HepG2 (cell line): Measurements from ENCODE around the gene TAS1R1. TPM values are rescaled to one million over a fixed set of nuclear protein-coding genes. Genes with fewer than 3 reads are reported as not detected.

ENCODE experiments used
- BRD4 ChIP-seq: sonication (generic); formaldehyde crosslinking; IDR thresholded peaks from 2 replicates; pipeline ENCODE4 v1.4.0; 2020; ENCODE audit warnings: missing genetic modification reagents
- FOXP4 ChIP-seq: sonication (generic); formaldehyde crosslinking; IDR thresholded peaks from 2 replicates; pipeline ENCODE4 v1.4.0; 2020; ENCODE audit warnings: missing genetic modification reagents
- HIC2 ChIP-seq: sonication (generic); formaldehyde crosslinking; IDR thresholded peaks from 2 replicates; pipeline ENCODE4 v1.9.0; 2022; ENCODE audit warnings: low read depth, missing genetic modification reagents
- KDM5B ChIP-seq: sonication (generic); formaldehyde crosslinking; IDR thresholded peaks from 2 replicates; pipeline ENCODE4 v1.4.0; 2020; ENCODE audit warnings: missing genetic modification reagents, mild to moderate bottlenecking, borderline replicate concordance
- PRDM15 ChIP-seq: sonication (generic); formaldehyde crosslinking; IDR thresholded peaks from 2 replicates; pipeline ENCODE4 v1.4.0; 2020; ENCODE audit warnings: missing genetic modification reagents
- SP4 ChIP-seq: sonication (generic); formaldehyde crosslinking; IDR thresholded peaks from 2 replicates; pipeline ENCODE4 v1.8.1; 2023; ENCODE audit warnings: mild to moderate bottlenecking, missing genetic modification reagents
- ZFP36L1 ChIP-seq: sonication (generic); formaldehyde crosslinking; IDR thresholded peaks from 2 replicates; pipeline ENCODE4 v1.8.0; 2022; ENCODE audit warnings: mild to moderate bottlenecking, missing genetic modification reagents, moderate library complexity
- ZNF205 ChIP-seq: IDR thresholded peaks from 2 replicates; pipeline ENCODE4 v1.6.1; 2018; ENCODE audit warnings: missing biosample characterization, missing genetic modification reagents
- ZNF235 ChIP-seq: sonication (generic); formaldehyde crosslinking; IDR thresholded peaks from 2 replicates; pipeline ENCODE4 v1.8.1; 2023; ENCODE audit warnings: mild to moderate bottlenecking, missing genetic modification reagents, borderline replicate concordance
- ZNF260 ChIP-seq: sonication (generic); formaldehyde crosslinking; IDR thresholded peaks from 2 replicates; pipeline ENCODE4 v1.4.0; 2020; ENCODE audit warnings: missing genetic modification reagents, low read depth, mild to moderate bottlenecking, borderline replicate concordance
- ZNF530 ChIP-seq: sonication (generic); formaldehyde crosslinking; IDR thresholded peaks from 2 replicates; pipeline ENCODE4 v1.5.0; 2020; ENCODE audit warnings: low read depth, mild to moderate bottlenecking, missing genetic modification reagents
- polyA plus RNA-seq, 8 experiments: library from polyadenylated mRNA; depleted of rRNA in 3 of 8; stranded (reverse) in 7 of 8; unstranded in 1 of 8; fragments of >200 nt; fragmentation: Illumina TruSeq in 4 of 8; extraction: Trizol in 4 of 8; gene quantifications; 2 replicates each; pipeline versions ENCODE4 v1.2.1 to v1.2.3, GENCODE V29; 2011 to 2016; ENCODE audit warnings: low read depth in 4 of 8, missing spikeins in 1 of 8, mixed read lengths in 1 of 8; ENCODE audit not compliant: insufficient read depth in 1 of 8
- total RNA-seq, 5 experiments: library from RNA; depleted of rRNA; stranded (reverse); fragments of >200 nt; fragmentation: Illumina TruSeq; extraction: Trizol; gene quantifications; 2 replicates each; pipeline ENCODE4 v1.2.3, GENCODE V29; 2016; ENCODE audit warnings: low read depth in 1 of 5
- TF ChIP-seq, protein P1 (sequence below): IDR thresholded peaks from 2 replicates; pipeline ENCODE4 v1.6.1; 2016; ENCODE audit warnings: low read depth, borderline replicate concordance
- TF ChIP-seq, protein P2 (sequence below): sonication (generic); formaldehyde crosslinking; IDR thresholded peaks from 2 replicates; pipeline ENCODE4 v1.4.0; 2020; ENCODE audit warnings: mild to moderate bottlenecking, missing genetic modification reagents
- TF ChIP-seq, protein P3 (sequence below): IDR thresholded peaks from 2 replicates; pipeline ENCODE4 v1.4.0; 2020; ENCODE audit warnings: mild to moderate bottlenecking, missing genetic modification reagents

TAS1R1 gene
- total and polyA plus RNA-seq, 2 of the 13 experiments (the other 11 are each of a cell fraction or from before 2014, with no cell fraction given), result 1.4 to 1.6 TPM

DNA sequence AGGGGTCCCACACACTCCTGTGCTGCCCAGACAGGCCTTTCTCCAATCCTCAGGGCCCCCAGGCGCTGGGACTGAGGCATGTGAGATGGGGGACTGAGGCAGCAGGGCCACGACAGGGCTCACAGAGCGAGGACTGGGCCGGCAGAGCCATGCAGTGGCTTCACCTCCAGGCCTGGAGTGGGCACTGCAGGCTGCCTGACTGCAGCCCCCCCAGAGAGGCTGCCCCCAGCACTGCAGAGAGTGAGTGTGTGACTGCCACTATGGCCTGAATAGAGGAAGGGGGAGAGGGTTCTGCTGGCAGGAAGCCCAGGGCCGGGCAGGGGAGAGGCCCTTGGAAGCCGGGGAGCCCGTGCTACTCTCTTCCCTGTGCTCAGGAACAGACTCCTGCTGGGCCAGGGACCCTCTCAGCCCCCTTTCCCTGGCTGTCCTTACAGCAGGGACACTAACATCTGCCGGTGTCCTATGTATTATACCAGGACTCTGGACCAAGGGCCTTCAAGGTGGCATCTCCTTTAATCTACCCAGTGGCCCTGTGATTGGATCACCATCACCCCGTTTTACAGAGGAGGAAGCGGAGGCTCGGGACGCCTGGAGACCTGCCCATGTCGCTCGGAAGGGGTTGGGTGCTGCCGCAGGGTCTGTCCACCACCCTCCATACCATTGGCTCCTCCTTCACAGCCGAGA is 43.4 kb upstream of the TAS1R1 start (continued):
- TF ChIP-seq PRDM15 (CRISPR knock-in tag), result no peak
- TF ChIP-seq, protein P1, sequence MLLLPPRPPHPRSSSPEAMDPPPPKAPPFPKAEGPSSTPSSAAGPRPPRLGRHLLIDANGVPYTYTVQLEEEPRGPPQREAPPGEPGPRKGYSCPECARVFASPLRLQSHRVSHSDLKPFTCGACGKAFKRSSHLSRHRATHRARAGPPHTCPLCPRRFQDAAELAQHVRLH (CRISPR knock-in tag), result no peak
- no peak for TF ChIP-seq ZFP36L1
- no peak for TF ChIP-seq BRD4 (CRISPR knock-in tag)
- no peak for TF ChIP-seq KDM5B (CRISPR knock-in tag)
- no peak for TF ChIP-seq FOXP4 (CRISPR knock-in tag)
- TF ChIP-seq ZNF205 (CRISPR knock-in tag), result no peak
- TF ChIP-seq SP4, result peak; percentile 12; the same call in 1 of the 2 replicates
- TF ChIP-seq, protein P2, sequence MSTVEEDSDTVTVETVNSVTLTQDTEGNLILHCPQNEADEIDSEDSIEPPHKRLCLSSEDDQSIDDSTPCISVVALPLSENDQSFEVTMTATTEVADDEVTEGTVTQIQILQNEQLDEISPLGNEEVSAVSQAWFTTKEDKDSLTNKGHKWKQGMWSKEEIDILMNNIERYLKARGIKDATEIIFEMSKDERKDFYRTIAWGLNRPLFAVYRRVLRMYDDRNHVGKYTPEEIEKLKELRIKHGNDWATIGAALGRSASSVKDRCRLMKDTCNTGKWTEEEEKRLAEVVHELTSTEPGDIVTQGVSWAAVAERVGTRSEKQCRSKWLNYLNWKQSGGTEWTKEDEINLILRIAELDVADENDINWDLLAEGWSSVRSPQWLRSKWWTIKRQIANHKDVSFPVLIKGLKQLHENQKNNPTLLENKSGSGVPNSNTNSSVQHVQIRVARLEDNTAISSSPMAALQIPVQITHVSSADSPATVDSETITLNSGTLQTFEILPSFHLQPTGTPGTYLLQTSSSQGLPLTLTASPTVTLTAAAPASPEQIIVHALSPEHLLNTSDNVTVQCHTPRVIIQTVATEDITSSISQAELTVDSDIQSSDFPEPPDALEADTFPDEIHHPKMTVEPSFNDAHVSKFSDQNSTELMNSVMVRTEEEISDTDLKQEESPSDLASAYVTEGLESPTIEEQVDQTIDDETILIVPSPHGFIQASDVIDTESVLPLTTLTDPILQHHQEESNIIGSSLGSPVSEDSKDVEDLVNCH (CRISPR knock-in tag), result no peak
- no peak for TF ChIP-seq ZNF530 (CRISPR knock-in tag)
- TF ChIP-seq ZNF260 (CRISPR knock-in tag), result no peak
- TF ChIP-seq, protein P3, sequence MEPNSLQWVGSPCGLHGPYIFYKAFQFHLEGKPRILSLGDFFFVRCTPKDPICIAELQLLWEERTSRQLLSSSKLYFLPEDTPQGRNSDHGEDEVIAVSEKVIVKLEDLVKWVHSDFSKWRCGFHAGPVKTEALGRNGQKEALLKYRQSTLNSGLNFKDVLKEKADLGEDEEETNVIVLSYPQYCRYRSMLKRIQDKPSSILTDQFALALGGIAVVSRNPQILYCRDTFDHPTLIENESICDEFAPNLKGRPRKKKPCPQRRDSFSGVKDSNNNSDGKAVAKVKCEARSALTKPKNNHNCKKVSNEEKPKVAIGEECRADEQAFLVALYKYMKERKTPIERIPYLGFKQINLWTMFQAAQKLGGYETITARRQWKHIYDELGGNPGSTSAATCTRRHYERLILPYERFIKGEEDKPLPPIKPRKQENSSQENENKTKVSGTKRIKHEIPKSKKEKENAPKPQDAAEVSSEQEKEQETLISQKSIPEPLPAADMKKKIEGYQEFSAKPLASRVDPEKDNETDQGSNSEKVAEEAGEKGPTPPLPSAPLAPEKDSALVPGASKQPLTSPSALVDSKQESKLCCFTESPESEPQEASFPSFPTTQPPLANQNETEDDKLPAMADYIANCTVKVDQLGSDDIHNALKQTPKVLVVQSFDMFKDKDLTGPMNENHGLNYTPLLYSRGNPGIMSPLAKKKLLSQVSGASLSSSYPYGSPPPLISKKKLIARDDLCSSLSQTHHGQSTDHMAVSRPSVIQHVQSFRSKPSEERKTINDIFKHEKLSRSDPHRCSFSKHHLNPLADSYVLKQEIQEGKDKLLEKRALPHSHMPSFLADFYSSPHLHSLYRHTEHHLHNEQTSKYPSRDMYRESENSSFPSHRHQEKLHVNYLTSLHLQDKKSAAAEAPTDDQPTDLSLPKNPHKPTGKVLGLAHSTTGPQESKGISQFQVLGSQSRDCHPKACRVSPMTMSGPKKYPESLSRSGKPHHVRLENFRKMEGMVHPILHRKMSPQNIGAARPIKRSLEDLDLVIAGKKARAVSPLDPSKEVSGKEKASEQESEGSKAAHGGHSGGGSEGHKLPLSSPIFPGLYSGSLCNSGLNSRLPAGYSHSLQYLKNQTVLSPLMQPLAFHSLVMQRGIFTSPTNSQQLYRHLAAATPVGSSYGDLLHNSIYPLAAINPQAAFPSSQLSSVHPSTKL (CRISPR knock-in tag), result no peak
- TF ChIP-seq HIC2 (CRISPR knock-in tag), result peak; percentile 14; the same call in 1 of the 2 replicates
- 0 out of 2 replicates have a peak, but pooled peaks have one; percentile 35 for TF ChIP-seq ZNF235
